SK-N-SH (cell line): ENCODE measurements around the gene CSNK2A1. TPM values are rescaled to one million over a fixed set of nuclear protein-coding genes. Genes with fewer than 3 reads are reported as not detected.
A peak's percentile ranks its signal among the peaks of the same experiment; 100 is the strongest.

Experiments used
- CTCF ChIA-PET: fragments of 300-600, 350-600 bp; formaldehyde crosslinking; extraction: SDS; loops from one replicate; lab custom pipeline; 2021; lab: Yijun Ruan, JAX
- POLR2A ChIA-PET: fragments of 350-600 bp; sonication (Branson Sonifier 250); formaldehyde crosslinking; extraction: SDS; loops from one replicate; lab custom pipeline; 2020; ENCODE audit warnings: antibody characterized with exemption, inconsistent platforms; lab: Yijun Ruan, JAX
- DNase-seq: peaks from one replicate; pipeline ENCODE4 v3.0.0; 2012
- H2AFZ ChIP-seq: fragments of 200-600 bp; sonication (generic); 2 replicates; pipeline ENCODE4 v1.8.1; 2016; ENCODE audit warnings: antibody characterized with exemption, mild to moderate bottlenecking, low read depth
- H3F3A ChIP-seq: fragments of 200-600 bp; sonication (generic); replicated peaks from 2 replicates; pipeline ENCODE3; 2016; ENCODE audit warnings: antibody characterized with exemption, mild to moderate bottlenecking; ENCODE audit not compliant: insufficient read depth
- H3K27ac ChIP-seq, 2 experiments: fragments of 200-500 bp in 1 of 2; fragments of 200-600 bp in 1 of 2; sonication (Bioruptor generic) in 1 of 2; sonication (generic), shearing (Covaris generic) in 1 of 2; 2 replicates each; pipeline versions ENCODE4 v1.5.1 to v1.6.1; 2014 to 2016; ENCODE audit warnings: low read depth in 2 of 2, inconsistent platforms in 1 of 2, low read length in 1 of 2, mild to moderate bottlenecking in 1 of 2, mixed read lengths in 1 of 2
- H3K27me3 ChIP-seq: fragments of 200-600 bp; sonication (generic), shearing (Covaris generic); 2 replicates; pipeline ENCODE4 v1.6.1; 2016; ENCODE audit warnings: mixed run types; ENCODE audit not compliant: insufficient read depth
- H3K36me3 ChIP-seq, 2 experiments: fragments of 200-500 bp in 1 of 2; fragments of 200-600 bp in 1 of 2; sonication (Bioruptor generic) in 1 of 2; sonication (generic) in 1 of 2; replicated peaks in 1 of 2; 2 replicates each; pipeline versions ENCODE3 to v1.5.1; 2014 to 2016; ENCODE audit warnings: low read length in 1 of 2, mild to moderate bottlenecking in 1 of 2; ENCODE audit not compliant: insufficient read depth in 2 of 2, control insufficient read depth in 1 of 2
- H3K4me1 ChIP-seq, 2 experiments: fragments of 200-500 bp in 1 of 2; fragments of 200-600 bp in 1 of 2; sonication (Bioruptor generic) in 1 of 2; sonication (generic), shearing (Covaris generic) in 1 of 2; 2 replicates each; pipeline versions ENCODE4 v1.5.1 to v1.6.1; 2014 to 2016; ENCODE audit warnings: low read depth in 1 of 2, low read length in 1 of 2, mixed run types in 1 of 2; ENCODE audit not compliant: insufficient read depth in 2 of 2, control insufficient read depth in 1 of 2
- H3K4me2 ChIP-seq: fragments of 200-600 bp; sonication (generic), shearing (Covaris generic); 2 replicates; pipeline ENCODE4 v1.6.1; 2017; ENCODE audit warnings: mixed run types
- H3K4me3 ChIP-seq, 2 experiments: fragments of 200-500 bp in 1 of 2; fragments of 200-600 bp in 1 of 2; sonication (Bioruptor generic) in 1 of 2; sonication (generic), shearing (Covaris generic) in 1 of 2; 2 replicates each; pipeline versions ENCODE4 v1.5.1 to v1.8.1; 2014 to 2016; ENCODE audit warnings: low read depth in 2 of 2, inconsistent platforms in 1 of 2, low read length in 1 of 2, mild to moderate bottlenecking in 1 of 2, mixed read lengths in 1 of 2, moderate library complexity in 1 of 2
- H3K79me2 ChIP-seq: fragments of 200-600 bp; sonication (generic); 2 replicates; pipeline ENCODE4 v1.8.1; 2017; ENCODE audit warnings: mild to moderate bottlenecking; ENCODE audit not compliant: insufficient read depth
- H3K9ac ChIP-seq: fragments of 200-600 bp; sonication (generic); 2 replicates; pipeline ENCODE4 v1.6.1; 2017; ENCODE audit warnings: mixed run types
- H3K9me2 ChIP-seq: fragments of 200-600 bp; sonication (generic); 2 replicates; pipeline ENCODE4 v1.6.1; 2017; ENCODE audit warnings: mixed run types
- H3K9me3 ChIP-seq: fragments of 200-600 bp; sonication (generic); 2 replicates; pipeline ENCODE4 v1.6.1; 2017; ENCODE audit warnings: mixed run types, mild to moderate bottlenecking, moderate library complexity
- H4K20me1 ChIP-seq: fragments of 200-600 bp; sonication (generic); 2 replicates; pipeline ENCODE4 v1.6.1; 2017; ENCODE audit warnings: mild to moderate bottlenecking, mixed run types; ENCODE audit not compliant: insufficient read depth
- ELF1 ChIP-seq: IDR thresholded peaks from 2 replicates; pipeline ENCODE4 v1.4.0; 2012
- EP300 ChIP-seq, 2 experiments: IDR thresholded peaks; 2 replicates each; pipeline versions ENCODE4 v1.4.0 to v1.6.1; 2012; ENCODE audit warnings: borderline replicate concordance in 1 of 2, low read depth in 1 of 2, low read length in 1 of 2
- FOXJ3 ChIP-seq: sonication (generic); formaldehyde crosslinking; IDR thresholded peaks from 2 replicates; pipeline ENCODE4 v1.5.1; 2020; ENCODE audit warnings: mild to moderate bottlenecking, missing genetic modification reagents
- FOXM1 ChIP-seq: IDR thresholded peaks from 2 replicates; pipeline ENCODE4 v1.4.0; 2012; ENCODE audit warnings: low read depth, mild to moderate bottlenecking
- GABPA ChIP-seq: IDR thresholded peaks from 2 replicates; pipeline ENCODE4 v1.4.0; 2012; ENCODE audit warnings: low read depth, mild to moderate bottlenecking
- GATA2 ChIP-seq: sonication (generic); formaldehyde crosslinking; IDR thresholded peaks from 2 replicates; pipeline ENCODE4 v1.5.0; 2020; ENCODE audit warnings: mild to moderate bottlenecking, missing genetic modification reagents
- MEF2A ChIP-seq: IDR thresholded peaks from 2 replicates; pipeline ENCODE4 v1.4.0; 2012; ENCODE audit warnings: low read depth, borderline replicate concordance
- MXI1 ChIP-seq: IDR thresholded peaks from 2 replicates; pipeline ENCODE4 v1.6.1; 2012; ENCODE audit warnings: mild to moderate bottlenecking, low read depth, low read length, improper control_type of control experiment
- NFIC ChIP-seq: IDR thresholded peaks from 2 replicates; pipeline ENCODE4 v1.4.0; 2012; ENCODE audit warnings: borderline replicate concordance
- RAD21 ChIP-seq: IDR thresholded peaks from 2 replicates; pipeline ENCODE4 v1.6.1; 2012; ENCODE audit warnings: mild to moderate bottlenecking, low read length
- SIN3A ChIP-seq: IDR thresholded peaks from 2 replicates; pipeline ENCODE4 v1.6.1; 2012; ENCODE audit warnings: low read depth, mild to moderate bottlenecking, low read length, moderate library complexity, borderline replicate concordance
- SMC3 ChIP-seq: IDR thresholded peaks from 2 replicates; pipeline ENCODE4 v1.6.1; 2012; ENCODE audit warnings: low read depth, low read length, improper control_type of control experiment
- TEAD4 ChIP-seq: IDR thresholded peaks from 2 replicates; pipeline ENCODE4 v1.4.0; 2012; ENCODE audit warnings: mild to moderate bottlenecking, borderline replicate concordance; ENCODE audit not compliant: insufficient read depth
- USF2 ChIP-seq: fragments of 150-350 bp; IDR thresholded peaks from 2 replicates; pipeline ENCODE4 v1.6.1; 2017; ENCODE audit warnings: antibody characterized with exemption, low read length, low read depth, borderline replicate concordance
- WGBS: methylation state at CpG from one replicate; pipeline ENCODE4 v1.1.6; 2017; ENCODE audit warnings: low lambda C conversion rate; 5-methylcytosine and 5-hydroxymethylcytosine counted together
- polyA plus RNA-seq, 3 experiments: library from polyadenylated mRNA; depleted of rRNA; stranded (reverse); fragments of >200 nt; gene quantifications; 2 replicates each; pipeline ENCODE4 v1.2.3, GENCODE V29; 2012
- TF ChIP-seq, protein P1 (sequence below): fragments of 200-600 bp; sonication (generic); IDR thresholded peaks from 2 replicates; pipeline ENCODE4 v1.6.1; 2017; ENCODE audit warnings: antibody characterized with exemption, mild to moderate bottlenecking, moderate library complexity
- TF ChIP-seq, protein P2 (sequence below): IDR thresholded peaks from 2 replicates; pipeline ENCODE4 v1.6.1; 2012; ENCODE audit warnings: mild to moderate bottlenecking, low read depth, low read length, moderate library complexity

Gene CSNK2A1
- polyA plus RNA-seq, 1 of the 3 experiments (the other 2 are of a cell fraction), result 61.9 TPM

- Histone ChIP-seq H3K4me3 (no peak overlapping the region), H3K27ac (peak overlapping the region in 1 of 2 experiments; percentile 11; a peak in 1 of 4 replicates), H3K9ac (no peak overlapping the region), H4K20me1 (peaks cover 16% of the 10 kb centered on the region), H3K36me3 (peaks cover 42 to 51% of the 10 kb centered on the region in 2 experiments), H3K79me2 (peaks cover 51% of the 10 kb centered on the region), H3K9me3 (no peaks in the 10 kb centered on the region), H3K27me3 (no peaks in the 10 kb centered on the region), H3K4me2 (peak overlapping the region; percentile 30; the same call in 1 of the 2 replicates), H3K4me1 (peaks cover 0 to 13% of the 10 kb centered on the region in 2 experiments; a peak in 2 of 4 replicates), H2AFZ (no peak overlapping the region), H3K9me2 (no peaks in the 10 kb centered on the region), H3F3A (peaks cover 12% of the 10 kb centered on the region)
- POLR2A ChIA-PET, result no interaction called here
- TF ChIP-seq GABPA (no peak), MEF2A (no peak), RAD21 (no peak), SMC3 (no peak), USF2 (no peak), EP300 (IDR thresholded peaks at IDR 0.05; ENCODE audit: borderline replicate concordance in 1 of 2, low read depth in 1 of 2, low read length in 1 of 2) (no peak), ELF1 (no peak), FOXM1 (no peak), MXI1 (no peak), SIN3A (no peak), GATA2 (CRISPR knock-in tag) (no peak), TEAD4 (no peak), FOXJ3 (no peak), NFIC (no peak)
- TF ChIP-seq, protein P1, sequence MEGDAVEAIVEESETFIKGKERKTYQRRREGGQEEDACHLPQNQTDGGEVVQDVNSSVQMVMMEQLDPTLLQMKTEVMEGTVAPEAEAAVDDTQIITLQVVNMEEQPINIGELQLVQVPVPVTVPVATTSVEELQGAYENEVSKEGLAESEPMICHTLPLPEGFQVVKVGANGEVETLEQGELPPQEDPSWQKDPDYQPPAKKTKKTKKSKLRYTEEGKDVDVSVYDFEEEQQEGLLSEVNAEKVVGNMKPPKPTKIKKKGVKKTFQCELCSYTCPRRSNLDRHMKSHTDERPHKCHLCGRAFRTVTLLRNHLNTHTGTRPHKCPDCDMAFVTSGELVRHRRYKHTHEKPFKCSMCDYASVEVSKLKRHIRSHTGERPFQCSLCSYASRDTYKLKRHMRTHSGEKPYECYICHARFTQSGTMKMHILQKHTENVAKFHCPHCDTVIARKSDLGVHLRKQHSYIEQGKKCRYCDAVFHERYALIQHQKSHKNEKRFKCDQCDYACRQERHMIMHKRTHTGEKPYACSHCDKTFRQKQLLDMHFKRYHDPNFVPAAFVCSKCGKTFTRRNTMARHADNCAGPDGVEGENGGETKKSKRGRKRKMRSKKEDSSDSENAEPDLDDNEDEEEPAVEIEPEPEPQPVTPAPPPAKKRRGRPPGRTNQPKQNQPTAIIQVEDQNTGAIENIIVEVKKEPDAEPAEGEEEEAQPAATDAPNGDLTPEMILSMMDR, result no peak
- TF ChIP-seq, protein P2, sequence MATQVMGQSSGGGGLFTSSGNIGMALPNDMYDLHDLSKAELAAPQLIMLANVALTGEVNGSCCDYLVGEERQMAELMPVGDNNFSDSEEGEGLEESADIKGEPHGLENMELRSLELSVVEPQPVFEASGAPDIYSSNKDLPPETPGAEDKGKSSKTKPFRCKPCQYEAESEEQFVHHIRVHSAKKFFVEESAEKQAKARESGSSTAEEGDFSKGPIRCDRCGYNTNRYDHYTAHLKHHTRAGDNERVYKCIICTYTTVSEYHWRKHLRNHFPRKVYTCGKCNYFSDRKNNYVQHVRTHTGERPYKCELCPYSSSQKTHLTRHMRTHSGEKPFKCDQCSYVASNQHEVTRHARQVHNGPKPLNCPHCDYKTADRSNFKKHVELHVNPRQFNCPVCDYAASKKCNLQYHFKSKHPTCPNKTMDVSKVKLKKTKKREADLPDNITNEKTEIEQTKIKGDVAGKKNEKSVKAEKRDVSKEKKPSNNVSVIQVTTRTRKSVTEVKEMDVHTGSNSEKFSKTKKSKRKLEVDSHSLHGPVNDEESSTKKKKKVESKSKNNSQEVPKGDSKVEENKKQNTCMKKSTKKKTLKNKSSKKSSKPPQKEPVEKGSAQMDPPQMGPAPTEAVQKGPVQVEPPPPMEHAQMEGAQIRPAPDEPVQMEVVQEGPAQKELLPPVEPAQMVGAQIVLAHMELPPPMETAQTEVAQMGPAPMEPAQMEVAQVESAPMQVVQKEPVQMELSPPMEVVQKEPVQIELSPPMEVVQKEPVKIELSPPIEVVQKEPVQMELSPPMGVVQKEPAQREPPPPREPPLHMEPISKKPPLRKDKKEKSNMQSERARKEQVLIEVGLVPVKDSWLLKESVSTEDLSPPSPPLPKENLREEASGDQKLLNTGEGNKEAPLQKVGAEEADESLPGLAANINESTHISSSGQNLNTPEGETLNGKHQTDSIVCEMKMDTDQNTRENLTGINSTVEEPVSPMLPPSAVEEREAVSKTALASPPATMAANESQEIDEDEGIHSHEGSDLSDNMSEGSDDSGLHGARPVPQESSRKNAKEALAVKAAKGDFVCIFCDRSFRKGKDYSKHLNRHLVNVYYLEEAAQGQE, result no peak
- DNase-seq, result no peak
- 79% methylated on average over 9 of the region's 12 CpGs for WGBS
- CTCF ChIA-PET, result interaction anchor here (1.1 to 1.9 kb wide), 2 partner anchors 13 to 34 kb away, joined by 3 to 11 read pairs; no protein-coding TSS in a partner anchor
These were observed 98.6 kb downstream of the CSNK2A1 start for GRCh38 chr20:444862-445426.
